Mesothelial cell of epicardium (in vitro differentiated cells): ENCODE data around the gene UGT2A1. TPM values are rescaled to one million over a fixed set of nuclear protein-coding genes. Genes with fewer than 3 reads are reported as not detected.

ENCODE experiments used
- DNase-seq, 2 experiments: peaks; one replicate each; pipeline ENCODE4 v3.0.0; 2021; ENCODE audit warnings: low spot score in 2 of 2; ENCODE audit not compliant: unreplicated experiment in 2 of 2
- H3K27ac Mint-ChIP-seq: 2 replicates; pipeline ENCODE4 v1.8.0; 2021; ENCODE audit warnings: mixed read lengths
- H3K27me3 Mint-ChIP-seq: 2 replicates; pipeline ENCODE4 v1.8.0; 2021; ENCODE audit warnings: low read depth, mixed read lengths
- H3K36me3 Mint-ChIP-seq: 2 replicates; pipeline ENCODE4 v1.8.0; 2021; ENCODE audit warnings: mixed read lengths
- H3K4me1 Mint-ChIP-seq: 2 replicates; pipeline ENCODE4 v1.8.0; 2021; ENCODE audit warnings: mixed read lengths
- H3K4me3 Mint-ChIP-seq: 2 replicates; pipeline ENCODE4 v1.8.0; 2021; ENCODE audit warnings: mild to moderate bottlenecking, moderate library complexity, mixed read lengths
- H3K9me3 Mint-ChIP-seq: 2 replicates; pipeline ENCODE4 v1.8.0; 2021; ENCODE audit warnings: mixed read lengths
- total RNA-seq: library from RNA; stranded (reverse); gene quantifications from 3 replicates; pipeline ENCODE4 v1.2.1, GENCODE V29; 2021
- TF ChIP-seq, protein P1 (sequence below): fragments of 200-600 bp; sonication (generic); IDR thresholded peaks from one replicate; pipeline ENCODE4 v1.5.0; 2021; ENCODE audit warnings: antibody characterized with exemption; ENCODE audit not compliant: unreplicated experiment

UGT2A1 gene
- total RNA-seq, 1 donor from 2014 or later = not detected

- H3K27me3 Mint-ChIP-seq = no peaks in the 10 kb centered on the region
- H3K4me3 Mint-ChIP-seq = no peak within 1 kb of the TSS
- no peak for DNase-seq
- H3K4me1 Mint-ChIP-seq = no peaks in the 10 kb centered on the region
- TF ChIP-seq, protein P1, sequence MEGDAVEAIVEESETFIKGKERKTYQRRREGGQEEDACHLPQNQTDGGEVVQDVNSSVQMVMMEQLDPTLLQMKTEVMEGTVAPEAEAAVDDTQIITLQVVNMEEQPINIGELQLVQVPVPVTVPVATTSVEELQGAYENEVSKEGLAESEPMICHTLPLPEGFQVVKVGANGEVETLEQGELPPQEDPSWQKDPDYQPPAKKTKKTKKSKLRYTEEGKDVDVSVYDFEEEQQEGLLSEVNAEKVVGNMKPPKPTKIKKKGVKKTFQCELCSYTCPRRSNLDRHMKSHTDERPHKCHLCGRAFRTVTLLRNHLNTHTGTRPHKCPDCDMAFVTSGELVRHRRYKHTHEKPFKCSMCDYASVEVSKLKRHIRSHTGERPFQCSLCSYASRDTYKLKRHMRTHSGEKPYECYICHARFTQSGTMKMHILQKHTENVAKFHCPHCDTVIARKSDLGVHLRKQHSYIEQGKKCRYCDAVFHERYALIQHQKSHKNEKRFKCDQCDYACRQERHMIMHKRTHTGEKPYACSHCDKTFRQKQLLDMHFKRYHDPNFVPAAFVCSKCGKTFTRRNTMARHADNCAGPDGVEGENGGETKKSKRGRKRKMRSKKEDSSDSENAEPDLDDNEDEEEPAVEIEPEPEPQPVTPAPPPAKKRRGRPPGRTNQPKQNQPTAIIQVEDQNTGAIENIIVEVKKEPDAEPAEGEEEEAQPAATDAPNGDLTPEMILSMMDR = no peak
- H3K36me3 Mint-ChIP-seq = no peaks in the 10 kb centered on the region
- H3K27ac Mint-ChIP-seq = no peak within 1 kb of the TSS
- H3K9me3 Mint-ChIP-seq = no peaks in the 10 kb centered on the region
These were observed 13.5 kb downstream of the UGT2A1 start, which contains the start of gene UGT2A2 for GRCh38 chr4:69639542-69639941. Gene UGT2A2 (minus strand): TSS chr4:69639642. CDS start chr4:69639640, 2 bp downstream.

- Mint-ChIP-seq H3K4me3 (no peak overlapping the region), H3K27me3 (no peaks in the 10 kb centered on the region), H3K4me1 (no peaks in the 10 kb centered on the region), H3K36me3 (no peaks in the 10 kb centered on the region), H3K27ac (no peak overlapping the region), H3K9me3 (peaks cover 19% of the 10 kb centered on the region)
- DNase-seq = no peak
- TF ChIP-seq, protein P1 = peak; percentile 68
These were observed 35.9 kb downstream of the UGT2A1 start for GRCh38 chr4:69617083-69617694.

DNA sequence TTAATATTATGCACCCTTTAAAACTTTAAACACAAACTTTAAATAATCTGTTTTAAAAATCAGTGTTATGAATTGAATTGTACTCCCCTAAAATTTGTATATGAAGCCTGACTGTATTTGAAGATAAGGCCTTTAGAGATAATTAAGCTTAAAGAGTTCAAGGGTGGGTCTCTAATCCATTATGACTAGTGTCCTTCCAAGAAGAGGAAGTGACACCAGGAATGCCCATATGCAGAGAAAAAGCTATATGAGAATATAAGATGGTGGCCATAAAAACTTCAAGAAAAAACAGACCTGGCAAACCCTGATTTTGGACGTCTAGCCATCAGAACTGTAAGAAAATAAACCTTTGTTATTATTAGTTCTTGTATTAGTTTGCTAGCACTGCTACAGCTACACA lies 42.6 kb downstream of the UGT2A1 start:
- Mint-ChIP-seq H3K4me3 (no peak overlapping the region), H3K27me3 (no peaks in the 10 kb centered on the region), H3K27ac (no peak overlapping the region), H3K36me3 (no peaks in the 10 kb centered on the region), H3K9me3 (peaks cover under 1% of the 10 kb centered on the region), H3K4me1 (no peaks in the 10 kb centered on the region)
- TF ChIP-seq, protein P1 = no peak
- no peak for DNase-seq

DNA sequence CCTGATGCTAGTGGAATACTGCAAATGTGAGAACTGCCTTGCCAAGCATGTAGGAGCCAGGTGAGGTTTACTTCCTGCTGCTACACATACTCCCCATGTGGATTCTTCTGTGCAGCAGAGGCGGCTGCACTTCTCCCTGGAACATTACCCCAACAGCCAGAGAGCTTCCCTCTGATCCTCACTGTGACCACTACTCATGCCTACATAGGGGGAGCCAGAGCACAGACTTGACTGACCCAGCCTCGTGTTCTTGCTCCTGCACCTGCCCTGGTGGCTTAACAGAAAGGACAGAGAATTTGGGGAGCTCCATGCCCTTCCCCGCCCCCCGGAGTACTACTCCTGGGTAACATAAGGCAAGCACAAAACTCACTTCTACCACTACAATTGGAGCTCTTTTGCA lies 52.0 kb downstream of the UGT2A1 start:
- DNase-seq = no peak
- no peaks in the 10 kb centered on the region for H3K27me3 Mint-ChIP-seq

DNA sequence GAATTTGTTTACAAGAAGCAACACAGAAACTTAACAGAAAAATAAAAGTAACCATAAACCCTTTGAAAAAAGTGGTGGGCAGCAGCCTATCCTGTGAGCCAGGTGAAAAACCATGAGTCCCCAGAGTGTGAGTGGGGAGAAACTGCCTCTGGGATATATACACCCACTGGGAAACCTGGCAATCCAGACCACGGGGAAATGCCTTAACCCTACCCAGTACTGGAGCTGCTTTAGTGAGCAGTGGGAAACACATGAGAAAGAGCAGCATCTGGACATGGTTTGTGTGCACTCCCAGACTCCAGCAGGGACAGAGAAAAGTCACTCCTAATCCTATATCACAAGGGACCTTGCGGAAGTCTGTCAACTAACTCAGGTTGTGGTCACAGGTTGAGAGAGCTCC lies 53.0 kb downstream of the UGT2A1 start:
- H3K4me3 Mint-ChIP-seq = no peak overlapping the region
- H3K27me3 Mint-ChIP-seq = no peaks in the 10 kb centered on the region
- DNase-seq = no peak
- H3K27ac Mint-ChIP-seq = no peak overlapping the region
- TF ChIP-seq, protein P1 = no peak
- no peaks in the 10 kb centered on the region for H3K36me3 Mint-ChIP-seq
- no peaks in the 10 kb centered on the region for H3K4me1 Mint-ChIP-seq
- no peaks in the 10 kb centered on the region for H3K9me3 Mint-ChIP-seq

More for the DNA sequence above, 52.0 kb downstream of the UGT2A1 start:
- peaks cover 4% of the 10 kb centered on the region for H3K9me3 Mint-ChIP-seq
- TF ChIP-seq, protein P1 = no peak
- H3K4me1 Mint-ChIP-seq = no peaks in the 10 kb centered on the region
- no peak overlapping the region for H3K27ac Mint-ChIP-seq
- H3K36me3 Mint-ChIP-seq = no peaks in the 10 kb centered on the region
- H3K4me3 Mint-ChIP-seq = no peak overlapping the region
